Panc1 (cell line): ENCODE measurements around the gene NID2. TPM values are rescaled to one million over a fixed set of nuclear protein-coding genes. Genes with fewer than 3 reads are reported as not detected.

Source experiments
- ATAC-seq: fragments of 200-7000 bp; cut with Tn5 transposase; 2 replicates; pipeline ENCODE4 v1.9.1; 2020; ENCODE audit warnings: mild to moderate bottlenecking, moderate library complexity
- BruUV-seq: library from RNA; stranded (reverse); fragments of 400-500 nt; replicated peaks from 2 replicates; lab custom pipeline; 2021; lab: Mats Ljungman, UMichigan
- CTCF ChIA-PET: fragments of 300-600 bp; sonication (Branson Sonifier 250); formaldehyde crosslinking; loops from one replicate; lab custom pipeline; 2022; ENCODE audit warnings: antibody characterized with exemption; lab: Charles Lee
- POLR2A ChIA-PET: fragments of 300-600 bp; sonication (Branson Sonifier 250); formaldehyde crosslinking; loops from one replicate; lab custom pipeline; 2022; ENCODE audit warnings: antibody characterized with exemption; lab: Charles Lee
- DNase-seq: peaks from one replicate; pipeline ENCODE4 v3.0.0-alpha.2; 2010; ENCODE audit warnings: low read depth, low spot score
- H3K27ac ChIP-seq: 2 replicates; pipeline ENCODE4 v1.5.1; 2011; ENCODE audit warnings: mild to moderate bottlenecking, low read length, inconsistent platforms
- H3K27me3 ChIP-seq: fragments of 200-500 bp; sonication (Bioruptor generic); 2 replicates; pipeline ENCODE4 v1.6.0; 2014; ENCODE audit warnings: low read length, inconsistent platforms; ENCODE audit not compliant: control insufficient read depth, insufficient read depth
- H3K36me3 ChIP-seq: fragments of 200-500 bp; sonication (Bioruptor generic); 2 replicates; pipeline ENCODE4 v1.5.1; 2014; ENCODE audit warnings: inconsistent platforms, mild to moderate bottlenecking, low read length, moderate library complexity; ENCODE audit not compliant: control insufficient read depth, insufficient read depth
- H3K4me1 ChIP-seq: 2 replicates; pipeline ENCODE4 v1.5.1; 2011; ENCODE audit warnings: inconsistent platforms, mild to moderate bottlenecking, low read length, moderate library complexity; ENCODE audit not compliant: control insufficient read depth, insufficient read depth
- H3K4me3 ChIP-seq, 2 experiments: 2 replicates each; pipeline ENCODE4 v1.5.1; 2011 to 2012; ENCODE audit warnings: low read depth in 2 of 2, low read length in 2 of 2, mild to moderate bottlenecking in 2 of 2, inconsistent platforms in 1 of 2, moderate library complexity in 1 of 2
- H3K9me3 ChIP-seq: fragments of 200-500 bp; sonication (Bioruptor generic); 2 replicates; pipeline ENCODE4 v1.5.1; 2014; ENCODE audit warnings: low read depth, mild to moderate bottlenecking, inconsistent platforms, low read length, moderate library complexity; ENCODE audit not compliant: control insufficient read depth, insufficient read depth
- POLR2AphosphoS5 ChIP-seq: IDR thresholded peaks from 2 replicates; pipeline ENCODE4 v1.6.1; 2012; ENCODE audit warnings: mild to moderate bottlenecking, low read depth, low read length, moderate library complexity
- REST ChIP-seq, 2 experiments: IDR thresholded peaks; 2 replicates each; pipeline ENCODE4 v1.6.1; 2011 to 2012; ENCODE audit warnings: low read depth in 2 of 2, control low read depth in 1 of 2, low read length in 1 of 2, mild to moderate bottlenecking in 1 of 2, moderate library complexity in 1 of 2; ENCODE audit not compliant: insufficient read depth in 1 of 2
- SIN3A ChIP-seq: IDR thresholded peaks from 2 replicates; pipeline ENCODE4 v1.6.1; 2012; ENCODE audit warnings: low read depth, mild to moderate bottlenecking, low read length, moderate library complexity, borderline replicate concordance; ENCODE audit not compliant: insufficient read depth
- TCF7L2 ChIP-seq: IDR thresholded peaks from 2 replicates; pipeline ENCODE4 v1.6.1; 2011; ENCODE audit warnings: mild to moderate bottlenecking, low read depth, low read length, inconsistent platforms
- in situ Hi-C: cut with HindIII; loops from 2 replicates; pipeline ENCODE4 v1.10.0; 2016; ENCODE audit warnings: low sequenced_read_pairs, low pct_unique_long_range_greater_than_20kb
- intact Hi-C: fragments of 100-400 bp; cut with micrococcal nuclease; formaldehyde crosslinking; loops from one replicate; pipeline ENCODE4 v1.10.0; 2022; ENCODE audit not compliant: unreplicated experiment
- total RNA-seq: library from RNA; stranded (reverse); gene quantifications from one replicate; pipeline ENCODE4 v1.2.1, GENCODE V29; 2021; ENCODE audit not compliant: unreplicated experiment
- TF ChIP-seq, protein P1 (sequence below): fragments of 450-650 bp; IDR thresholded peaks from 2 replicates; pipeline ENCODE4 v1.5.1; 2017; ENCODE audit warnings: mild to moderate bottlenecking

The NID2 gene
- total RNA-seq, 1 experiment from 2014 or later: 0.36 TPM

GRCh38 chr14:52031781-52032180 is 37.1 kb downstream of the NID2 start:
- no peak overlapping the region for H3K4me3 ChIP-seq
- no peak overlapping the region for H3K27ac ChIP-seq
- intact Hi-C loops (no loop called here), in situ Hi-C loops (no loop called here)
- no peaks in the 10 kb centered on the region for H3K27me3 ChIP-seq
- H3K4me1 ChIP-seq: no peaks in the 10 kb centered on the region
- TF ChIP-seq SIN3A: no peak
- TF ChIP-seq TCF7L2: no peak
- TF ChIP-seq POLR2AphosphoS5: no peak
- TF ChIP-seq, protein P1, sequence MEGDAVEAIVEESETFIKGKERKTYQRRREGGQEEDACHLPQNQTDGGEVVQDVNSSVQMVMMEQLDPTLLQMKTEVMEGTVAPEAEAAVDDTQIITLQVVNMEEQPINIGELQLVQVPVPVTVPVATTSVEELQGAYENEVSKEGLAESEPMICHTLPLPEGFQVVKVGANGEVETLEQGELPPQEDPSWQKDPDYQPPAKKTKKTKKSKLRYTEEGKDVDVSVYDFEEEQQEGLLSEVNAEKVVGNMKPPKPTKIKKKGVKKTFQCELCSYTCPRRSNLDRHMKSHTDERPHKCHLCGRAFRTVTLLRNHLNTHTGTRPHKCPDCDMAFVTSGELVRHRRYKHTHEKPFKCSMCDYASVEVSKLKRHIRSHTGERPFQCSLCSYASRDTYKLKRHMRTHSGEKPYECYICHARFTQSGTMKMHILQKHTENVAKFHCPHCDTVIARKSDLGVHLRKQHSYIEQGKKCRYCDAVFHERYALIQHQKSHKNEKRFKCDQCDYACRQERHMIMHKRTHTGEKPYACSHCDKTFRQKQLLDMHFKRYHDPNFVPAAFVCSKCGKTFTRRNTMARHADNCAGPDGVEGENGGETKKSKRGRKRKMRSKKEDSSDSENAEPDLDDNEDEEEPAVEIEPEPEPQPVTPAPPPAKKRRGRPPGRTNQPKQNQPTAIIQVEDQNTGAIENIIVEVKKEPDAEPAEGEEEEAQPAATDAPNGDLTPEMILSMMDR: no peak
- TF ChIP-seq REST (IDR thresholded peaks at IDR 0.05; ENCODE audit: insufficient read depth in 1 of 2, low read depth in 2 of 2, low read length in 1 of 2): no peak
- CTCF ChIA-PET: no interaction called here
- no peak for DNase-seq
- BruUV-seq: no TSS peak
- H3K36me3 ChIP-seq: no peaks in the 10 kb centered on the region
- H3K9me3 ChIP-seq: no peaks in the 10 kb centered on the region
- ATAC-seq: no peak
- POLR2A ChIA-PET: no interaction called here

GRCh38 chr14:52029881-52030280 is 39.0 kb downstream of the NID2 start:
- Histone ChIP-seq H3K27ac (no peak overlapping the region), H3K9me3 (no peaks in the 10 kb centered on the region), H3K27me3 (no peaks in the 10 kb centered on the region), H3K4me1 (no peaks in the 10 kb centered on the region), H3K4me3 (no peak overlapping the region), H3K36me3 (no peaks in the 10 kb centered on the region)
- DNase-seq: no peak
- TF ChIP-seq SIN3A (no peak), TCF7L2 (no peak), POLR2AphosphoS5 (no peak), REST (IDR thresholded peaks at IDR 0.05; ENCODE audit: insufficient read depth in 1 of 2, low read depth in 2 of 2, low read length in 1 of 2) (no peak)
- TF ChIP-seq, protein P1: no peak
- in situ Hi-C loops: no loop called here
- POLR2A ChIA-PET: no interaction called here
- no TSS peak for BruUV-seq
- CTCF ChIA-PET: no interaction called here
- no peak for ATAC-seq
- intact Hi-C loops: no loop called here
